Neuronal stem cell (in vitro differentiated cells): ENCODE results near the gene OS9.

Experiments
- DNase-seq: peaks from one replicate; pipeline ENCODE4 v3.0.0-alpha.2; 2013; ENCODE audit warnings: low spot score
- H2AFZ ChIP-seq: one replicate; pipeline ENCODE4 v1.6.1; 2013; ENCODE audit warnings: mild to moderate bottlenecking, low read length, inconsistent platforms
- H2AK5ac ChIP-seq: 2 replicates; pipeline ENCODE4 v1.6.1; 2013; ENCODE audit warnings: low read depth, mild to moderate bottlenecking, inconsistent platforms, low read length, moderate library complexity, mixed read lengths
- H2BK120ac ChIP-seq: 2 replicates; pipeline ENCODE4 v1.6.1; 2013; ENCODE audit warnings: low read depth, mild to moderate bottlenecking, inconsistent platforms, low read length, moderate library complexity, mixed read lengths
- H2BK12ac ChIP-seq: one replicate; pipeline ENCODE4 v1.6.1; 2013; ENCODE audit warnings: low read length, inconsistent platforms
- H2BK15ac ChIP-seq: 2 replicates; pipeline ENCODE4 v1.6.1; 2013; ENCODE audit warnings: mild to moderate bottlenecking, low read length, inconsistent platforms, mixed read lengths
- H2BK5ac ChIP-seq: one replicate; pipeline ENCODE4 v1.6.1; 2013; ENCODE audit warnings: inconsistent platforms, mild to moderate bottlenecking, low read length, moderate library complexity
- H3K14ac ChIP-seq: one replicate; pipeline ENCODE4 v1.6.1; 2013; ENCODE audit warnings: low read length, inconsistent platforms
- H3K18ac ChIP-seq: 2 replicates; pipeline ENCODE4 v1.6.1; 2013; ENCODE audit warnings: low read length, inconsistent platforms
- H3K23ac ChIP-seq: 2 replicates; pipeline ENCODE4 v1.6.1; 2013; ENCODE audit warnings: low read depth, mild to moderate bottlenecking, mixed read lengths, low read length, inconsistent platforms; ENCODE audit not compliant: poor library complexity
- H3K27ac ChIP-seq: replicated peaks from 3 replicates; pipeline ENCODE4 v1.5.1; 2013; ENCODE audit warnings: low read length, inconsistent platforms
- H3K27me3 ChIP-seq, 3 experiments: 2 replicates each; pipeline ENCODE4 v1.6.1; 2013; ENCODE audit warnings: low read length in 3 of 3, mild to moderate bottlenecking in 2 of 3, inconsistent platforms in 1 of 3, low read depth in 1 of 3, mixed read lengths in 1 of 3, moderate library complexity in 1 of 3; ENCODE audit not compliant: control insufficient read depth in 3 of 3, insufficient read depth in 3 of 3
- H3K36me3 ChIP-seq, 2 donors: replicated peaks in 1 of 2; 2 replicates each; pipeline ENCODE4 v1.6.1; 2013; ENCODE audit warnings: low read length in 2 of 2; ENCODE audit not compliant: control insufficient read depth in 2 of 2, insufficient read depth in 2 of 2
- H3K4ac ChIP-seq: 2 replicates; pipeline ENCODE4 v1.6.1; 2013; ENCODE audit warnings: inconsistent platforms, mild to moderate bottlenecking, low read length, moderate library complexity
- H3K4me1 ChIP-seq, 2 donors: 1 replicate in 1 of 2; 2 replicates in 1 of 2; pipeline ENCODE4 v1.6.1; 2013; ENCODE audit warnings: low read length in 2 of 2, low read depth in 1 of 2; ENCODE audit not compliant: control insufficient read depth in 2 of 2, insufficient read depth in 1 of 2
- H3K4me2 ChIP-seq: one replicate; pipeline ENCODE4 v1.6.1; 2013; ENCODE audit warnings: mild to moderate bottlenecking, low read length, inconsistent platforms; ENCODE audit not compliant: insufficient read depth, poor library complexity, severe bottlenecking
- H3K4me3 ChIP-seq, 2 donors: 2 replicates each; pipeline ENCODE4 v1.5.1; 2013; ENCODE audit warnings: low read length in 2 of 2, mild to moderate bottlenecking in 2 of 2, inconsistent platforms in 1 of 2, moderate library complexity in 1 of 2
- H3K79me1 ChIP-seq: one replicate; pipeline ENCODE4 v1.6.1; 2013; ENCODE audit warnings: low read depth, mild to moderate bottlenecking, inconsistent platforms, low read length, moderate library complexity
- H3K9ac ChIP-seq: one replicate; pipeline ENCODE4 v1.6.1; 2013; ENCODE audit warnings: mild to moderate bottlenecking, low read depth, low read length, inconsistent platforms; ENCODE audit not compliant: poor library complexity
- H3K9me3 ChIP-seq, 2 donors: replicated peaks in 1 of 2; 2 replicates each; pipeline versions ENCODE3 to v1.6.1; 2013; ENCODE audit warnings: low read length in 2 of 2, mild to moderate bottlenecking in 2 of 2, inconsistent platforms in 1 of 2, low read depth in 1 of 2, mixed read lengths in 1 of 2, moderate library complexity in 1 of 2; ENCODE audit not compliant: control insufficient read depth in 2 of 2, insufficient read depth in 1 of 2
- H4K8ac ChIP-seq: one replicate; pipeline ENCODE4 v1.6.1; 2013; ENCODE audit warnings: low read depth, mild to moderate bottlenecking, inconsistent platforms, low read length, moderate library complexity
- H4K91ac ChIP-seq: one replicate; pipeline ENCODE4 v1.6.1; 2013; ENCODE audit warnings: low read length, low read depth, mild to moderate bottlenecking, inconsistent platforms; ENCODE audit not compliant: poor library complexity
- WGBS, 2 donors: extraction: QIAGEN DNeasy Blood & Tissue Kit; methylation state at CpG; one replicate each; pipeline ENCODE4 v1.1.7; 2013; ENCODE audit warnings: missing lambda C conversion rate in 2 of 2, mixed read lengths in 1 of 2; ENCODE audit not compliant: insufficient read length in 2 of 2, insufficient replicate concordance in 1 of 2; ENCODE audit errors: extremely low coverage in 2 of 2; 5-methylcytosine and 5-hydroxymethylcytosine counted together

The OS9 gene

GRCh38 chr12:57679697-57680096 is 14.2 kb upstream of the OS9 start:
- Histone ChIP-seq H4K8ac (no peak overlapping the region), H3K4me1 (no peaks in the 10 kb centered on the region), H2BK5ac (no peak overlapping the region), H4K91ac (no peak overlapping the region), H3K79me1 (no peaks in the 10 kb centered on the region), H3K9ac (no peak overlapping the region), H3K9me3 (peaks cover 0 to 2% of the 10 kb centered on the region in 2 donors), H3K27me3 (no peaks in the 10 kb centered on the region), H3K4me2 (no peak overlapping the region), H2BK12ac (no peak overlapping the region), H3K27ac (no peak overlapping the region), H3K36me3 (no peaks in the 10 kb centered on the region), H2BK120ac (no peak overlapping the region), H2BK15ac (no peak overlapping the region), H3K23ac (no peak overlapping the region), H3K4me3 (no peak overlapping the region), H3K14ac (no peak overlapping the region), H2AK5ac (no peak overlapping the region), H3K4ac (no peak overlapping the region), H3K18ac (no peak overlapping the region), H2AFZ (no peak overlapping the region)
- DNase-seq = no peak

GRCh38 chr12:57687862-57688261 is 6.1 kb upstream of the OS9 start:
- Histone ChIP-seq H3K4me3 (no peak overlapping the region), H2BK5ac (no peak overlapping the region), H2BK12ac (no peak overlapping the region), H3K27me3 (no peaks in the 10 kb centered on the region), H3K79me1 (no peaks in the 10 kb centered on the region), H4K91ac (no peak overlapping the region), H3K27ac (no peak overlapping the region), H3K18ac (no peak overlapping the region), H3K4ac (no peak overlapping the region), H2AK5ac (no peak overlapping the region), H3K14ac (no peak overlapping the region), H3K36me3 (no peaks in the 10 kb centered on the region), H4K8ac (no peak overlapping the region), H3K9me3 (no peaks in the 10 kb centered on the region), H3K23ac (no peak overlapping the region), H3K9ac (no peak overlapping the region), H2AFZ (no peak overlapping the region), H3K4me1 (no peaks in the 10 kb centered on the region), H2BK120ac (no peak overlapping the region), H3K4me2 (no peak overlapping the region), H2BK15ac (no peak overlapping the region)
- no CpG with 5 or more reads among the region's 4 CpGs for WGBS, 2 donors
- no peak for DNase-seq

GRCh38 chr12:57688931-57689330 is 5.0 kb upstream of the OS9 start:
- no peak overlapping the region for H3K14ac ChIP-seq
- no peak overlapping the region for H2BK12ac ChIP-seq
- H3K4me3 ChIP-seq = no peak overlapping the region
- H2BK5ac ChIP-seq = no peak overlapping the region
- H3K9ac ChIP-seq = no peak overlapping the region
- no peak for DNase-seq
- no peak overlapping the region for H2BK120ac ChIP-seq
- H3K27ac ChIP-seq = no peak overlapping the region
- no peak overlapping the region for H3K4ac ChIP-seq
- H3K18ac ChIP-seq = no peak overlapping the region
- H4K8ac ChIP-seq = no peak overlapping the region
- H3K4me2 ChIP-seq = no peak overlapping the region
- H3K79me1 ChIP-seq = no peaks in the 10 kb centered on the region
- H3K4me1 ChIP-seq = no peaks in the 10 kb centered on the region
- no peaks in the 10 kb centered on the region for H3K9me3 ChIP-seq
- H4K91ac ChIP-seq = no peak overlapping the region
- H3K27me3 ChIP-seq = no peaks in the 10 kb centered on the region
- H2AFZ ChIP-seq = no peak overlapping the region
- H3K36me3 ChIP-seq = no peaks in the 10 kb centered on the region
- H2AK5ac ChIP-seq = no peak overlapping the region
- H2BK15ac ChIP-seq = no peak overlapping the region
- no CpG with 5 or more reads among the region's 2 CpGs for WGBS, 2 donors
- no peak overlapping the region for H3K23ac ChIP-seq

GRCh38 chr12:57692500-57692899 is 1.4 kb upstream of the OS9 start:
- Histone ChIP-seq H3K4me3 (no peak overlapping the region), H3K14ac (no peak overlapping the region), H3K27me3 (no peaks in the 10 kb centered on the region), H3K23ac (no peak overlapping the region), H3K9me3 (no peaks in the 10 kb centered on the region), H2BK15ac (no peak overlapping the region), H3K36me3 (peaks cover 7 to 19% of the 10 kb centered on the region in 2 donors), H3K9ac (no peak overlapping the region), H3K4ac (no peak overlapping the region), H3K79me1 (peaks cover 2% of the 10 kb centered on the region), H4K91ac (no peak overlapping the region), H2AFZ (no peak overlapping the region), H3K27ac (no peak overlapping the region), H2BK120ac (no peak overlapping the region), H3K4me2 (no peak overlapping the region), H2AK5ac (no peak overlapping the region), H3K18ac (no peak overlapping the region), H3K4me1 (peaks cover 5% of the 10 kb centered on the region in 2 donors), H2BK12ac (no peak overlapping the region), H2BK5ac (no peak overlapping the region), H4K8ac (no peak overlapping the region)
- DNase-seq = no peak
- WGBS, 2 donors = no CpG with 5 or more reads among the region's 15 CpGs
